ENCODE data around the gene MINDY4B.

Gene MINDY4B

GRCh38 chr3:150911771-150912170 is 6.5 kb upstream of the MINDY4B start:
- H3K4me3 ChIP-seq (ENCODE audit: low read depth, low read length): no peak overlapping the region
- no peaks in the 10 kb centered on the region for H3K36me3 ChIP-seq
- H3K27me3 ChIP-seq (ENCODE audit: insufficient read depth, low read depth, severe bottlenecking): peaks cover 78% of the 10 kb centered on the region
- H3K27ac ChIP-seq: no peak overlapping the region
- no peak for TF ChIP-seq CTCF (IDR thresholded peaks at IDR 0.05; ENCODE audit: low read depth, low read length)
- peaks cover 6% of the 10 kb centered on the region for H3K9me3 ChIP-seq (ENCODE audit: severe bottlenecking)
- DNase-seq: no peak

GRCh38 chr3:150906461-150906860 is 1.2 kb upstream of the MINDY4B start:
- peaks cover 93% of the 10 kb centered on the region for H3K27me3 ChIP-seq (ENCODE audit: insufficient read depth, low read depth, severe bottlenecking)
- no peaks in the 10 kb centered on the region for H3K36me3 ChIP-seq
- no peak overlapping the region for H3K27ac ChIP-seq
- H3K9me3 ChIP-seq (ENCODE audit: severe bottlenecking): peaks cover 6% of the 10 kb centered on the region
- TF ChIP-seq CTCF (IDR thresholded peaks at IDR 0.05; ENCODE audit: low read depth, low read length): no peak
- no peak for DNase-seq
- H3K4me3 ChIP-seq (ENCODE audit: low read depth, low read length): no peak overlapping the region

DNA sequence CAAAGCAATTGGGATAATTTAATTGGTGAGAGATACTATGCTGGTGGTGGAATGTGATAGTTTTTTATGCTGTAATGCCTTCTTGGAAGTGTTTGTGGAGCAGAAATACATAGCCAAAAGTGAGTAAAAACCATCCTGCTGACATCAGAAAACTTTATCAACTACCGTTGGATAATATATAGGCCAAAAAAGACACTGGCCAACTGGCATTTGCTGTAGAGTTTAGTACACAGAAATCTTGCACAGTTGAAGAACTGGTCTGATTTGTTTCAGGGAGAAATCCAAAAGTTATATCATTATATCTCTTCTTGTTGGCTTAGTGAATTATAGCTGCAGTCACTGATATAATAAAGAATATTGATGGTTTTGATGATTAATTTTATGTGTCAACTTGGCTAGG is 507 bp upstream of the MINDY4B start:
- H3K27me3 ChIP-seq (ENCODE audit: insufficient read depth, low read depth, severe bottlenecking): peaks cover 91% of the 10 kb centered on the region
- DNase-seq: no peak
- no peak for TF ChIP-seq CTCF (IDR thresholded peaks at IDR 0.05; ENCODE audit: low read depth, low read length)
- H3K4me3 ChIP-seq (ENCODE audit: low read depth, low read length): no peak overlapping the region
- peaks cover 6% of the 10 kb centered on the region for H3K9me3 ChIP-seq (ENCODE audit: severe bottlenecking)
- no peaks in the 10 kb centered on the region for H3K36me3 ChIP-seq
- no peak overlapping the region for H3K27ac ChIP-seq

DNA sequence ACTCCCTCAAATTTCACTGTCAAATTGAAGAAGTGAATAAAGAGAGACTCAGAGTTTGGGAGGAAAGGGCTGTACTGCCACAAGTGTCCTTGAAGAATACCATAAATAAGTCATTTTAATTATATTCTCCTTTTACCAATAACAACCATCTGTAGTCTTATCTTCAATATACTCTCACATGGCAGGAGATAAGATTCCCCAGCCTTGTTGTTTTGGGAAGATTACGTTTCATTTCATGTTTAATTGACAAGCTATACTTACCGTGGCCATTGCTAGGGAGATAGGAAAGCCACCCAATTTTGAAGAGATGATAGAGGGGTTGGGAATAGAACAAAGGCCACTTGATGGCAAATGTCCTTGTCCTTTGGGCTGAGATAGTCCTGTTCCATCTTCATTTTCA is 2.3 kb downstream of the MINDY4B start:
- DNase-seq: no peak
- no peak overlapping the region for H3K27ac ChIP-seq
- H3K27me3 ChIP-seq (ENCODE audit: insufficient read depth, low read depth, severe bottlenecking): peaks cover 84% of the 10 kb centered on the region
- peaks cover 6% of the 10 kb centered on the region for H3K9me3 ChIP-seq (ENCODE audit: severe bottlenecking)
- no peak for TF ChIP-seq CTCF (IDR thresholded peaks at IDR 0.05; ENCODE audit: low read depth, low read length)
- no peak overlapping the region for H3K4me3 ChIP-seq (ENCODE audit: low read depth, low read length)
- H3K36me3 ChIP-seq: no peaks in the 10 kb centered on the region

DNA sequence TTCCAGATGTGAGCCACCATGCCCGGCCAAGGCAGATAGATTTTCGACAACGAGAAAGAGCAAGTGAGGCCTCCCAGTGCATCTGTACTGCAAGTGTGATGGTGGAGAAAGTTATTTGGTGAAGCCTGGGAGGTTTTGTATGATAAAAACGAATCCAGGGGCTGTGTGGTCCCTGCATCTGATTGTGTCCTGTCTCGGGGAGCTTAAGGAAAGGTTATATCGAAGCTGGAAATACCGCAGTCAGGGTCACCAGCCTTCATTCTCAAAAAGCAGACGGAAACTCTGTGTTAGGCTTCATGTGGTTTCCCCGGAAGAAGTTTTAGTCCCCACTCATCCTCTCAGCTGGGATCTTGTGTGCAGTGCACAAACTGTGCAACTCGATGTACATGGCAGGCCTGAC is 3.4 kb downstream of the MINDY4B start:
- no peaks in the 10 kb centered on the region for H3K9me3 ChIP-seq (ENCODE audit: severe bottlenecking)
- peaks cover 74% of the 10 kb centered on the region for H3K27me3 ChIP-seq (ENCODE audit: insufficient read depth, low read depth, severe bottlenecking)
- H3K36me3 ChIP-seq: no peaks in the 10 kb centered on the region
- H3K4me3 ChIP-seq (ENCODE audit: low read depth, low read length): no peak overlapping the region
- H3K27ac ChIP-seq: no peak overlapping the region
- DNase-seq: no peak
- TF ChIP-seq CTCF (IDR thresholded peaks at IDR 0.05; ENCODE audit: low read depth, low read length): no peak

- no peak overlapping the region for H3K4me3 ChIP-seq (ENCODE audit: low read depth, low read length)
- no peak for DNase-seq
- peaks cover 70% of the 10 kb centered on the region for H3K27me3 ChIP-seq (ENCODE audit: insufficient read depth, low read depth, severe bottlenecking)
- no peaks in the 10 kb centered on the region for H3K9me3 ChIP-seq (ENCODE audit: severe bottlenecking)
- H3K27ac ChIP-seq: no peak overlapping the region
- TF ChIP-seq CTCF (IDR thresholded peaks at IDR 0.05; ENCODE audit: low read depth, low read length): no peak
- no peaks in the 10 kb centered on the region for H3K36me3 ChIP-seq
Observed at GRCh38 chr3:150899141-150899540, 6.1 kb downstream of the MINDY4B start.
